Measurements from ENCODE around the gene TAS2R19. TPM values are rescaled to one million over a fixed set of nuclear protein-coding genes. Genes with fewer than 3 reads are reported as not detected.
"Not testable (repeated sequence)": the region's sequence is repeated elsewhere in the genome, so short reads cannot be mapped to it uniquely, and the experiment has no call there.

The TAS2R19 gene
- total RNA-seq, 4 donors from 2014 or later, result 1.9 to 5.7 (median 5.3) TPM; not detected in 1

GRCh38 chr12:11039171-11039570 lies 16.8 kb upstream of the TAS2R19 start:
- no peak overlapping the region for H3K27ac ChIP-seq
- H3K27me3 ChIP-seq, result no peaks in the 10 kb centered on the region
- H3K9me3 ChIP-seq, result no peaks in the 10 kb centered on the region
- ATAC-seq, result no peak
- TF ChIP-seq POLR2A (IDR thresholded peaks at IDR 0.05), result no peak
- TF ChIP-seq EP300 (IDR thresholded peaks at IDR 0.05), result no peak
- no peak for TF ChIP-seq CTCF (IDR thresholded peaks at IDR 0.05)
- H3K4me3 ChIP-seq, result no peak overlapping the region
- 46 to 63% methylated on average over 3 of the region's 3 CpGs for WGBS, 2 donors (ENCODE audit: low coverage in 1 of 2)
- H3K4me1 ChIP-seq, result peaks cover 0 to 2% (median 0%) of the 10 kb centered on the region in 3 donors
- no peaks in the 10 kb centered on the region for H3K36me3 ChIP-seq

GRCh38 chr12:11033959-11034358 lies 11.5 kb upstream of the TAS2R19 start:
- H3K4me1 ChIP-seq, H3K27me3 ChIP-seq, H3K9me3 ChIP-seq, H3K27ac ChIP-seq, H3K4me3 ChIP-seq, ATAC-seq, H3K36me3 ChIP-seq: not testable (repeated sequence)
- 92% methylated on average over 1 of the region's 3 CpGs; no CpG with 5 or more reads in 1 of the 2 donors for WGBS, 2 donors (ENCODE audit: low coverage in 1 of 2)

- Histone ChIP-seq H3K4me1 (no peaks in the 10 kb centered on the region), H3K36me3 (peaks cover 0 to 20% of the 10 kb centered on the region in 2 donors), H3K27me3 (no peaks in the 10 kb centered on the region), H3K4me3 (no peak within 1 kb of the TSS), H3K27ac (no peak within 1 kb of the TSS), H3K9me3 (no peaks in the 10 kb centered on the region)
- WGBS, 2 donors (ENCODE audit: low coverage in 1 of 2), result 99 to 100% methylated on average over 2 to 6 of the region's 6 CpGs
- TF ChIP-seq EP300 (IDR thresholded peaks at IDR 0.05), result no peak
- TF ChIP-seq CTCF (IDR thresholded peaks at IDR 0.05), result no peak
- no peak for TF ChIP-seq POLR2A (IDR thresholded peaks at IDR 0.05)
- TF ChIP-seq POLR2AphosphoS5 (IDR thresholded peaks at IDR 0.05), result no peak
- no peak for ATAC-seq
Observed at GRCh38 chr12:11031307-11031706, 8.9 kb upstream of the TAS2R19 start, which contains the start of gene TAS2R31. TAS2R31 (minus strand) TSS chr12:11031407; CDS start chr12:11031335, 72 bp downstream.

GRCh38 chr12:11026118-11026517 lies 3.7 kb upstream of the TAS2R19 start:
- Histone ChIP-seq H3K27ac (no peak overlapping the region), H3K9me3 (no peaks in the 10 kb centered on the region), H3K36me3 (peaks cover 0 to 15% of the 10 kb centered on the region in 2 donors), H3K27me3 (no peaks in the 10 kb centered on the region), H3K4me1 (peaks cover 0 to 7% (median 0%) of the 10 kb centered on the region in 3 donors), H3K4me3 (no peak overlapping the region)
- no peak for ATAC-seq
- TF ChIP-seq POLR2AphosphoS5 (IDR thresholded peaks at IDR 0.05) (no peak), POLR2A (IDR thresholded peaks at IDR 0.05) (no peak), CTCF (IDR thresholded peaks at IDR 0.05) (no peak), EP300 (IDR thresholded peaks at IDR 0.05) (no peak)
- WGBS, 2 donors (ENCODE audit: low coverage in 1 of 2), result 89 to 94% methylated on average over 4 to 5 of the region's 6 CpGs

- WGBS, 2 donors (ENCODE audit: low coverage in 1 of 2), result 60 to 77% methylated on average over 2 of the region's 2 CpGs
Observed at GRCh38 chr12:11023387-11023786, 967 bp upstream of the TAS2R19 start.

GRCh38 chr12:11016937-11017336 lies 5.5 kb downstream of the TAS2R19 start:
- Histone ChIP-seq H3K27me3 (no peaks in the 10 kb centered on the region), H3K4me1 (no peaks in the 10 kb centered on the region), H3K9me3 (no peaks in the 10 kb centered on the region), H3K4me3 (no peak overlapping the region), H3K36me3 (peaks cover 0 to 5% of the 10 kb centered on the region in 2 donors), H3K27ac (no peak overlapping the region)
- 22 to 88% methylated on average over 1 of the region's 1 CpG for WGBS, 2 donors (ENCODE audit: low coverage in 1 of 2)
- ATAC-seq, result no peak
- TF ChIP-seq POLR2A (IDR thresholded peaks at IDR 0.05) (no peak), POLR2AphosphoS5 (IDR thresholded peaks at IDR 0.05) (no peak), EP300 (IDR thresholded peaks at IDR 0.05) (no peak), CTCF (IDR thresholded peaks at IDR 0.05) (no peak)

More at GRCh38 chr12:11023387-11023786, 967 bp upstream of the TAS2R19 start:
- Histone ChIP-seq H3K27ac (no peak overlapping the region), H3K9me3 (no peaks in the 10 kb centered on the region), H3K4me3 (no peak overlapping the region), H3K4me1 (peaks cover 0 to 7% (median 0%) of the 10 kb centered on the region in 3 donors), H3K36me3 (peaks cover 0 to 15% of the 10 kb centered on the region in 2 donors), H3K27me3 (no peaks in the 10 kb centered on the region)
- ATAC-seq, result no peak
- TF ChIP-seq POLR2A (IDR thresholded peaks at IDR 0.05) (no peak), POLR2AphosphoS5 (IDR thresholded peaks at IDR 0.05) (no peak)

Measured in gastroesophageal sphincter (tissue), 4 donors.